Activated CD8-positive, alpha-beta memory T cell treated with anti-CD3 and anti-CD28 coated beads, Interleukin-2, amount 50 U/mL, for 24 hours (primary cell): ENCODE data around the gene PDXP.

Source experiments
- DNase-seq: peaks from one replicate; pipeline ENCODE4 v3.0.0-alpha.2; 2020; ENCODE audit errors: extremely low read depth

PDXP gene

GRCh38 chr22:37697538-37697835 is 39.0 kb downstream of the PDXP start:
- no peak for DNase-seq

DNA sequence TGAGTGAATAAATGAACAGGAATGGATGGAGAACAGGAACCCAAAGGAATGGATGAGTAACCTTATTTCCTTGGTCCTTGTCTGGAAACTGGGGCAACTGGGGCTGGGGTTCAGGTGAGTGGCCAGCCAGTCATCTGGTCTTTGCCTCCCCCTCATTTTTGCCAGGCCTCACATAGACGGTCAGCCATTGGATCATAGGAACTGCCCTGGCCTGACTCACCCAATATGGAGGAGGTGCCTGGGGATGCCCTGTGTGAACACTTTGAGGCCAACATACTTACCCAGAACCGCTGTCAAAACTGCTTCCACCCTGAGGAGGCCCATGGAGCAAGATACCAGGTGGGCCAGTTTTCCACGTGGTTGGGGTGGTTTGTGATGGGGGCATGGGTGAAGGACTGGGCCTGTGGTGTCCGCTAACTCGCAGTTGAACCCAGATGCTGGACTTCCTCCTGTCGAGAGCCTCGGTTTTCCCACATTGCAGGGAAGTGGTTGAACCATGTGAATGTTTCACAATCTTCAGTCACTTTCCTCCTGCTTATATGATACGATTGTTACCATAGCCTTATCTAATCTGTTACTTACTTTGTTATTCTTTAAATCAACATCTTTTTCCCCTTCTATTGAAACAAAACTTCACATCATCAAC is 42.7 kb downstream of the PDXP start:
- DNase-seq, result no peak

- DNase-seq, result no peak
Observed at GRCh38 chr22:37703906-37704305, 45.4 kb downstream of the PDXP start.

DNA sequence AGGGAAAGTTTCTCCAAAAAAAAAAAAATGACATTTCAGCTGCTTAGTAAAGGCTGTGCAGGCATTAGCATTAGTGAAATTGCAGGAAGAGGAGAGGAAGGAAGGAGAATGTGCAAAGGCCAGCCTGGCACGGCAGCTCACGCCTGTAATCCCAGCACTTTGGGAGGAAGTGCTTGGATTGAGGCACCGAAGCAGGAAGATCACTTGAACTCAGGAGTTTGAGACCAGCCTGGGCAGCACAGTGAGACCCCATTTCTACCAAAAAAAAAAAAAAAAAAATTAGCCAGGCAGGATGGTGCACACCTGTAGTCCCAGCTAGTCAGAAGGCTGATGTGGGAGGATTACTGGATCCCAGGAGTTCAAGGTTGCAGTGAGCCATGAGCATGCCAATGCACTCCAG is 46.1 kb downstream of the PDXP start:
- DNase-seq, result no peak

GRCh38 chr22:37705205-37705604 is 46.7 kb downstream of the PDXP start:
- no peak for DNase-seq

- DNase-seq, result no peak
Observed at GRCh38 chr22:37708580-37709444, 50.3 kb downstream of the PDXP start.

DNA sequence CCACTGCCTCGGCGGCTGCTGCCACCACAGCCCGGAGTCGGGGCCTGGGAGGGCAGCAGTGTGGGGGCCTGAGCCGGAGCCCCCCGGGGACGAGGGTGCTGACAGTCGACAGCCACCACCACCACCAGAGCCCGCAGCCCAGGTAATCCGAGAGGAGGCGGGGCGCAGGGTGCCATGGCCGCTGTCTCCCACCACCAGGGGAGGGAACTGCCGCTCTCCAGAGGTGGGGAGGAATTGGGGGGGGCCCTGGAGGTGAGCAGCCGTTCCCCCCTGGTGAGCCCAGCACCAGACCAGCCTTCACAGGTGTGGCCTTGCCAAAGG is 50.9 kb downstream of the PDXP start:
- DNase-seq, result no peak

- DNase-seq, result no peak
Observed at GRCh38 chr22:37710675-37711074, 52.2 kb downstream of the PDXP start.

GRCh38 chr22:37711490-37711889 is 53.0 kb downstream of the PDXP start:
- DNase-seq, result no peak

- no peak for DNase-seq
Observed at GRCh38 chr22:37713761-37714160, 55.2 kb downstream of the PDXP start.

DNA sequence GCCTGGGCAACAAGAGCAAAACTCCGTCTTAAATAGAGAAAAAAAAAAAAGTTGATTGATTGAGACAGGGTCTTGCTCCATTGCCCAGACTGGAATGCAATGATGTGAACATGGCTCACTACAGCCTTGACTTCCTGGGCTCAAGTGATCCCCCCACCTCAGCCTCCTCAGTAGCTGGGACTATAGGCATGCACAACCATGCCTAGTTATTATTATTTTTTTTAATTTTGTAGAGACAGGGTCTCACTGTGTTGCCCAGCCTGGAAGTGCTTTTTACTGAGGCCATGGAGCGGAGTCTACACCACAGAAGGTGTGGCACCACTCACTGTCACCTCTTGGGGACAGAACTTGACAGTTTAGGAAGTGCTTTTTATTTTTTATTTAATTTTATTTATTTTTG is 56.1 kb downstream of the PDXP start:
- no peak for DNase-seq

DNA sequence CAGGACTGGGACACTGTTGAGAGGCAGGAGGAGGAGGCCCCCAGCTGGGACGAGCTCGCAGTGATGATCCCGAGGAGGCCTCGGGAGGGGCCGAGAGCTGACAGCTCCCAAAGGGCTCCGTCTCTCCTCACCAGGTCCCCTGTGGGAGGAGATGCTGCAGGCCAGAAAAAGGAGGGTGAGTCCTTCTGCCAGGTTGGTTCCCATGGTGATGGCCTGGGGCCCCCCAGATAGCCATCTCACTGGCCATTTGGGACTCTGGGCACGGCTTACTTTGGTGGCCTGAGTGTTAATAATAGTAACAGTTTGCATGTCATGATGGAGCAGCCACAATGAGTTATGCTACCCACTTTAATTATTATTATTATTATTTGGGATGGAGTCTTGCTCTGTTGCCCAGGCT is 57.2 kb downstream of the PDXP start:
- DNase-seq, result no peak
